WTC11 (cell line): ENCODE measurements around the gene TMEM88. TPM values are rescaled to one million over a fixed set of nuclear protein-coding genes. Genes with fewer than 3 reads are reported as not detected.

Source experiments
- ATAC-seq: fragments of 200-7000 bp; cut with Tn5 transposase; 2 replicates; pipeline ENCODE4 v1.10.0; 2021; ENCODE audit warnings: mild to moderate bottlenecking, moderate library complexity
- CTCF ChIA-PET: fragments of 300-600 bp; sonication (Branson Sonifier 250); formaldehyde crosslinking; loops from one replicate; lab custom pipeline; 2021; ENCODE audit warnings: antibody characterized with exemption; lab: Charles Lee
- POLR2A ChIA-PET: fragments of 350-600 bp; sonication (Branson Sonifier 250); formaldehyde crosslinking; loops from one replicate; lab custom pipeline; 2021; ENCODE audit warnings: antibody characterized with exemption; lab: Charles Lee
- DNase-seq: peaks from one replicate; pipeline ENCODE4 v3.0.0; 2021; ENCODE audit warnings: low spot score
- H3K27ac Mint-ChIP-seq: 2 replicates; pipeline ENCODE4 v1.8.0; 2021; ENCODE audit warnings: mixed read lengths
- H3K27me3 Mint-ChIP-seq: 2 replicates; pipeline ENCODE4 v1.8.0; 2021; ENCODE audit warnings: low read depth, mild to moderate bottlenecking, moderate library complexity, mixed read lengths
- H3K36me3 Mint-ChIP-seq: 2 replicates; pipeline ENCODE4 v1.8.0; 2021; ENCODE audit warnings: mixed read lengths
- H3K4me1 Mint-ChIP-seq: 2 replicates; pipeline ENCODE4 v1.8.0; 2022; ENCODE audit warnings: mixed read lengths
- H3K4me3 Mint-ChIP-seq: 2 replicates; pipeline ENCODE4 v1.8.0; 2021; ENCODE audit warnings: mild to moderate bottlenecking, moderate library complexity, mixed read lengths
- H3K9me3 Mint-ChIP-seq: 2 replicates; pipeline ENCODE4 v1.8.0; 2021; ENCODE audit warnings: mixed read lengths
- MXD4 ChIP-seq: fragments of 250-450 bp; sonication (Bioruptor Pico); IDR thresholded peaks from 2 replicates; pipeline ENCODE4 v1.8.0; 2021; ENCODE audit warnings: mild to moderate bottlenecking, moderate library complexity, borderline replicate concordance
- NFATC4 ChIP-seq: fragments of 250-450 bp; sonication (Bioruptor Pico); IDR thresholded peaks from 2 replicates; pipeline ENCODE4 v1.9.0; 2021; ENCODE audit warnings: mild to moderate bottlenecking
- NFYB ChIP-seq: sonication (generic); formaldehyde crosslinking; conservative IDR thresholded peaks from 2 replicates; pipeline ENCODE4 v1.8.0; 2022; ENCODE audit warnings: low read depth, missing genetic modification reagents
- NR2C2 ChIP-seq: sonication (generic); formaldehyde crosslinking; IDR thresholded peaks from 2 replicates; pipeline ENCODE4 v1.8.0; 2022; ENCODE audit warnings: mild to moderate bottlenecking, missing genetic modification reagents
- ZNF121 ChIP-seq: sonication (generic); formaldehyde crosslinking; IDR thresholded peaks from 2 replicates; pipeline ENCODE4 v1.8.0; 2023; ENCODE audit warnings: missing genetic modification reagents
- ZNF317 ChIP-seq: sonication (generic); formaldehyde crosslinking; IDR thresholded peaks from 2 replicates; pipeline ENCODE4 v1.8.1; 2023; ENCODE audit warnings: low read depth, mild to moderate bottlenecking, moderate library complexity, missing genetic modification reagents, borderline replicate concordance
- total RNA-seq: library from RNA; stranded (reverse); gene quantifications from 3 replicates; pipeline ENCODE4 v1.2.3, GENCODE V29; 2021
- TF ChIP-seq, protein P1 (sequence below): sonication (generic); formaldehyde crosslinking; IDR thresholded peaks from 2 replicates; pipeline ENCODE4 v1.8.0; 2022; ENCODE audit warnings: mild to moderate bottlenecking, missing genetic modification reagents
- TF ChIP-seq, protein P2 (sequence below): sonication (generic); formaldehyde crosslinking; IDR thresholded peaks from 2 replicates; pipeline ENCODE4 v1.8.1; 2023; ENCODE audit warnings: mild to moderate bottlenecking, moderate library complexity, missing genetic modification reagents
- TF ChIP-seq, protein P3 (sequence below): sonication (generic); formaldehyde crosslinking; IDR thresholded peaks from 2 replicates; pipeline ENCODE4 v1.8.1; 2023; ENCODE audit warnings: mild to moderate bottlenecking, missing genetic modification reagents
- TF ChIP-seq, protein P4 (sequence below): fragments of 250-450 bp; sonication (Bioruptor Pico); IDR thresholded peaks from 2 replicates; pipeline ENCODE4 v1.9.0; 2021; ENCODE audit warnings: mild to moderate bottlenecking
- TF ChIP-seq, protein P5 (sequence below): fragments of 250-450 bp; sonication (Bioruptor Pico); IDR thresholded peaks from 2 replicates; pipeline ENCODE4 v1.9.0; 2021; ENCODE audit warnings: moderate library complexity, mild to moderate bottlenecking, inconsistent platforms, borderline replicate concordance
- TF ChIP-seq, protein P6 (sequence below): fragments of 250-450 bp; sonication (Bioruptor Pico); IDR thresholded peaks from 2 replicates; pipeline ENCODE4 v1.9.0; 2021; ENCODE audit warnings: mild to moderate bottlenecking, borderline replicate concordance
- TF ChIP-seq, protein P7 (sequence below): sonication (generic); formaldehyde crosslinking; IDR thresholded peaks from 2 replicates; pipeline ENCODE4 v1.8.0; 2022; ENCODE audit warnings: mild to moderate bottlenecking, missing genetic modification reagents
- TF ChIP-seq, protein P8 (sequence below): sonication (generic); formaldehyde crosslinking; IDR thresholded peaks from 2 replicates; pipeline ENCODE4 v1.8.0; 2022; ENCODE audit warnings: mild to moderate bottlenecking, missing genetic modification reagents

TMEM88 gene
- total RNA-seq, 1 experiment from 2014 or later = 2.9 TPM

DNA sequence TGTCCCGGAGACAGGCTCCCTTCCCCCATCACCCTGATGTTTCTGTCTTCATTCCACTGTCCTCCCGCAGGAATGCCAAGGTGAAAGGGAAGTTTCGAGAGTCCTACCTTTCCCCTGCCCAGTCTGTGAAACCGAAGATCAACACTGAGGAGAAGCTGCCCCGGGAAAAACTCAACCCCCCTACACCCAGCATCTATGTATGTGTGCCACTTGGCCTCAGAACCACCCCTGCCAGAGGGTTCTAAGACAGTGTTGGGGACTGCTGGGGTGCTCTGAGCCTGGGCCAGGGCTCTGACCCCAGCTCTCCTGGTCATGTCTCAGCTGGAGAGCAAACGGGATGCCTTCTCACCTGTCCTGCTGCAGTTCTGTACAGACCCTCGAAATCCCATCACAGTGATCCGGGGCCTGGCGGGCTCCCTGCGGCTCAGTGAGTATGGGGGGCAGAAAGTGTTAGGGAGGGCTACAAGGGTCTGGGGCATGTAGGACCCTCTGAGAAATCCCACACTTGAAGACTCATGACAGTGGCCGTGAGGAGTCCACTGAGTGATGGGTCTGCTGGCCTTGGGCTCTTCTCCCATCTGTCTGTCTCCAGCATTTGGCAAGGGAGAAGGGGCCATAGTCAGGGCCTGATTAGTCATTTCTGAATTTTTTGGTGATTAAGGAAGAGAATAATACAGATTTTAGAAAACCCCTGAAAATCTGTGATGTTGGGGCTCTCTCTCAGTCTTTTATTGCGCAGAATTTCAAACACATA is 4.9 kb upstream of the TMEM88 start:
- Mint-ChIP-seq H3K27ac (no peak overlapping the region), H3K4me1 (peaks cover 30% of the 10 kb centered on the region), H3K27me3 (peaks cover 34% of the 10 kb centered on the region), H3K36me3 (no peaks in the 10 kb centered on the region), H3K9me3 (no peaks in the 10 kb centered on the region), H3K4me3 (no peak overlapping the region)
- POLR2A ChIA-PET = no interaction called here
- CTCF ChIA-PET = interaction anchor here (0.8 to 2.1 kb wide), 3 partner anchors 8 to 133 kb away, joined by 3 to 29 read pairs (median 3); partner anchors contain the start of gene KDM6B
- ATAC-seq = no peak
- TF ChIP-seq, protein P1, sequence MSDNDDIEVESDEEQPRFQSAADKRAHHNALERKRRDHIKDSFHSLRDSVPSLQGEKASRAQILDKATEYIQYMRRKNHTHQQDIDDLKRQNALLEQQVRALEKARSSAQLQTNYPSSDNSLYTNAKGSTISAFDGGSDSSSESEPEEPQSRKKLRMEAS (CRISPR knock-in tag) = no peak
- no peak for TF ChIP-seq NFYB (CRISPR knock-in tag)
- TF ChIP-seq, protein P2, sequence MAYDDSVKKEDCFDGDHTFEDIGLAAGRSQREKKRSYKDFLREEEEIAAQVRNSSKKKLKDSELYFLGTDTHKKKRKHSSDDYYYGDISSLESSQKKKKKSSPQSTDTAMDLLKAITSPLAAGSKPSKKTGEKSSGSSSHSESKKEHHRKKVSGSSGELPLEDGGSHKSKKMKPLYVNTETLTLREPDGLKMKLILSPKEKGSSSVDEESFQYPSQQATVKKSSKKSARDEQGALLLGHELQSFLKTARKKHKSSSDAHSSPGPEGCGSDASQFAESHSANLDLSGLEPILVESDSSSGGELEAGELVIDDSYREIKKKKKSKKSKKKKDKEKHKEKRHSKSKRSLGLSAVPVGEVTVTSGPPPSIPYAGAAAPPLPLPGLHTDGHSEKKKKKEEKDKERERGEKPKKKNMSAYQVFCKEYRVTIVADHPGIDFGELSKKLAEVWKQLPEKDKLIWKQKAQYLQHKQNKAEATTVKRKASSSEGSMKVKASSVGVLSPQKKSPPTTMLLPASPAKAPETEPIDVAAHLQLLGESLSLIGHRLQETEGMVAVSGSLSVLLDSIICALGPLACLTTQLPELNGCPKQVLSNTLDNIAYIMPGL (CRISPR knock-in tag) = no peak
- no peak for TF ChIP-seq MXD4
- TF ChIP-seq, protein P3, sequence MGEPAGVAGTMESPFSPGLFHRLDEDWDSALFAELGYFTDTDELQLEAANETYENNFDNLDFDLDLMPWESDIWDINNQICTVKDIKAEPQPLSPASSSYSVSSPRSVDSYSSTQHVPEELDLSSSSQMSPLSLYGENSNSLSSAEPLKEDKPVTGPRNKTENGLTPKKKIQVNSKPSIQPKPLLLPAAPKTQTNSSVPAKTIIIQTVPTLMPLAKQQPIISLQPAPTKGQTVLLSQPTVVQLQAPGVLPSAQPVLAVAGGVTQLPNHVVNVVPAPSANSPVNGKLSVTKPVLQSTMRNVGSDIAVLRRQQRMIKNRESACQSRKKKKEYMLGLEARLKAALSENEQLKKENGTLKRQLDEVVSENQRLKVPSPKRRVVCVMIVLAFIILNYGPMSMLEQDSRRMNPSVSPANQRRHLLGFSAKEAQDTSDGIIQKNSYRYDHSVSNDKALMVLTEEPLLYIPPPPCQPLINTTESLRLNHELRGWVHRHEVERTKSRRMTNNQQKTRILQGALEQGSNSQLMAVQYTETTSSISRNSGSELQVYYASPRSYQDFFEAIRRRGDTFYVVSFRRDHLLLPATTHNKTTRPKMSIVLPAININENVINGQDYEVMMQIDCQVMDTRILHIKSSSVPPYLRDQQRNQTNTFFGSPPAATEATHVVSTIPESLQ (CRISPR knock-in tag) = no peak
- TF ChIP-seq NR2C2 (CRISPR knock-in tag) = no peak
- TF ChIP-seq, protein P4, sequence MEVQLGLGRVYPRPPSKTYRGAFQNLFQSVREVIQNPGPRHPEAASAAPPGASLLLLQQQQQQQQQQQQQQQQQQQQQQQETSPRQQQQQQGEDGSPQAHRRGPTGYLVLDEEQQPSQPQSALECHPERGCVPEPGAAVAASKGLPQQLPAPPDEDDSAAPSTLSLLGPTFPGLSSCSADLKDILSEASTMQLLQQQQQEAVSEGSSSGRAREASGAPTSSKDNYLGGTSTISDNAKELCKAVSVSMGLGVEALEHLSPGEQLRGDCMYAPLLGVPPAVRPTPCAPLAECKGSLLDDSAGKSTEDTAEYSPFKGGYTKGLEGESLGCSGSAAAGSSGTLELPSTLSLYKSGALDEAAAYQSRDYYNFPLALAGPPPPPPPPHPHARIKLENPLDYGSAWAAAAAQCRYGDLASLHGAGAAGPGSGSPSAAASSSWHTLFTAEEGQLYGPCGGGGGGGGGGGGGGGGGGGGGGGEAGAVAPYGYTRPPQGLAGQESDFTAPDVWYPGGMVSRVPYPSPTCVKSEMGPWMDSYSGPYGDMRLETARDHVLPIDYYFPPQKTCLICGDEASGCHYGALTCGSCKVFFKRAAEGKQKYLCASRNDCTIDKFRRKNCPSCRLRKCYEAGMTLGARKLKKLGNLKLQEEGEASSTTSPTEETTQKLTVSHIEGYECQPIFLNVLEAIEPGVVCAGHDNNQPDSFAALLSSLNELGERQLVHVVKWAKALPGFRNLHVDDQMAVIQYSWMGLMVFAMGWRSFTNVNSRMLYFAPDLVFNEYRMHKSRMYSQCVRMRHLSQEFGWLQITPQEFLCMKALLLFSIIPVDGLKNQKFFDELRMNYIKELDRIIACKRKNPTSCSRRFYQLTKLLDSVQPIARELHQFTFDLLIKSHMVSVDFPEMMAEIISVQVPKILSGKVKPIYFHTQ (CRISPR knock-in tag) = no peak
- TF ChIP-seq, protein P5, sequence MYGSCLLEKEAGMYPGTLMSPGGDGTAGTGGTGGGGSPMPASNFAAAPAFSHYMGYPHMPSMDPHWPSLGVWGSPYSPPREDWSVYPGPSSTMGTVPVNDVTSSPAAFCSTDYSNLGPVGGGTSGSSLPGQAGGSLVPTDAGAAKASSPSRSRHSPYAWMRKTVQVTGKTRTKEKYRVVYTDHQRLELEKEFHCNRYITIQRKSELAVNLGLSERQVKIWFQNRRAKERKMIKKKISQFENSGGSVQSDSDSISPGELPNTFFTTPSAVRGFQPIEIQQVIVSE (CRISPR knock-in tag) = no peak
- DNase-seq = no peak

DNA sequence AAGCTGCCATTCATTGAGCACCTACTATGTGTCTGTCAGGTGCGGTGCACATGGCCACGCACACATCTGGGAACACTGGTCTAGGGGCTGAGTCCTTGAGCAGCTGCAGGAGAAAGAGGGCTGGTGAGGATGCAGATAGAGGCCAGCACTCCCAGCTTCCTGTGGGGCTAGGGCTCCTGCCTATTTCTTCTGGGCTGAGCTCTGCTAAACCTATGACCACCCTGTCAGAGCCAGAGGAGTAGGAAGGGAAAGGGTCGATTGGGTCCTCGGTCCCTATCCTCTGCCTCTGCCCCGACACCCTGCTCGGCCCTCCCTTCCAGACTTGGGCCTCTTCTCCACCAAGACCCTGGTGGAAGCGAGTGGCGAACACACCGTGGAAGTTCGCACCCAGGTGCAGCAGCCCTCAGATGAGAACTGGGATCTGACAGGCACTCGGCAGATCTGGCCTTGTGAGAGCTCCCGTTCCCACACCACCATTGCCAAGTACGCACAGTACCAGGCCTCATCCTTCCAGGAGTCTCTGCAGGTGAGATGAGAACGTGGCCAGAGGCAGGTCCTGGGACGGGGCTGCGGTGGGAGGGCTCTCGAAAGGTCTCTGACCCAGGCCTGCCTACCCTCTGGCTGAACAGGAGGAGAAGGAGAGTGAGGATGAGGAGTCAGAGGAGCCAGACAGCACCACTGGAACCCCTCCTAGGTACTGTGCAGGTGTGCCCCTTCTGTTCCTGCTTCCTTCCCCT is 4.0 kb upstream of the TMEM88 start:
- ChIA-PET POLR2A (no interaction called here), CTCF (interaction anchor here (0.6 to 2.1 kb wide), 9 partner anchors 8 to 138 kb away, joined by 3 to 29 read pairs (median 4); partner anchors contain the start of gene KDM6B)
- peaks cover 30% of the 10 kb centered on the region for H3K27me3 Mint-ChIP-seq
- ATAC-seq (no peak), DNase-seq (no peak)
- TF ChIP-seq ZNF317 (no peak), NFATC4 (CRISPR knock-in tag) (no peak), ZNF121 (no peak)
- TF ChIP-seq, protein P6, sequence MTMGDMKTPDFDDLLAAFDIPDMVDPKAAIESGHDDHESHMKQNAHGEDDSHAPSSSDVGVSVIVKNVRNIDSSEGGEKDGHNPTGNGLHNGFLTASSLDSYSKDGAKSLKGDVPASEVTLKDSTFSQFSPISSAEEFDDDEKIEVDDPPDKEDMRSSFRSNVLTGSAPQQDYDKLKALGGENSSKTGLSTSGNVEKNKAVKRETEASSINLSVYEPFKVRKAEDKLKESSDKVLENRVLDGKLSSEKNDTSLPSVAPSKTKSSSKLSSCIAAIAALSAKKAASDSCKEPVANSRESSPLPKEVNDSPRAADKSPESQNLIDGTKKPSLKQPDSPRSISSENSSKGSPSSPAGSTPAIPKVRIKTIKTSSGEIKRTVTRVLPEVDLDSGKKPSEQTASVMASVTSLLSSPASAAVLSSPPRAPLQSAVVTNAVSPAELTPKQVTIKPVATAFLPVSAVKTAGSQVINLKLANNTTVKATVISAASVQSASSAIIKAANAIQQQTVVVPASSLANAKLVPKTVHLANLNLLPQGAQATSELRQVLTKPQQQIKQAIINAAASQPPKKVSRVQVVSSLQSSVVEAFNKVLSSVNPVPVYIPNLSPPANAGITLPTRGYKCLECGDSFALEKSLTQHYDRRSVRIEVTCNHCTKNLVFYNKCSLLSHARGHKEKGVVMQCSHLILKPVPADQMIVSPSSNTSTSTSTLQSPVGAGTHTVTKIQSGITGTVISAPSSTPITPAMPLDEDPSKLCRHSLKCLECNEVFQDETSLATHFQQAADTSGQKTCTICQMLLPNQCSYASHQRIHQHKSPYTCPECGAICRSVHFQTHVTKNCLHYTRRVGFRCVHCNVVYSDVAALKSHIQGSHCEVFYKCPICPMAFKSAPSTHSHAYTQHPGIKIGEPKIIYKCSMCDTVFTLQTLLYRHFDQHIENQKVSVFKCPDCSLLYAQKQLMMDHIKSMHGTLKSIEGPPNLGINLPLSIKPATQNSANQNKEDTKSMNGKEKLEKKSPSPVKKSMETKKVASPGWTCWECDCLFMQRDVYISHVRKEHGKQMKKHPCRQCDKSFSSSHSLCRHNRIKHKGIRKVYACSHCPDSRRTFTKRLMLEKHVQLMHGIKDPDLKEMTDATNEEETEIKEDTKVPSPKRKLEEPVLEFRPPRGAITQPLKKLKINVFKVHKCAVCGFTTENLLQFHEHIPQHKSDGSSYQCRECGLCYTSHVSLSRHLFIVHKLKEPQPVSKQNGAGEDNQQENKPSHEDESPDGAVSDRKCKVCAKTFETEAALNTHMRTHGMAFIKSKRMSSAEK (CRISPR knock-in tag) = no peak
- TF ChIP-seq, protein P7, sequence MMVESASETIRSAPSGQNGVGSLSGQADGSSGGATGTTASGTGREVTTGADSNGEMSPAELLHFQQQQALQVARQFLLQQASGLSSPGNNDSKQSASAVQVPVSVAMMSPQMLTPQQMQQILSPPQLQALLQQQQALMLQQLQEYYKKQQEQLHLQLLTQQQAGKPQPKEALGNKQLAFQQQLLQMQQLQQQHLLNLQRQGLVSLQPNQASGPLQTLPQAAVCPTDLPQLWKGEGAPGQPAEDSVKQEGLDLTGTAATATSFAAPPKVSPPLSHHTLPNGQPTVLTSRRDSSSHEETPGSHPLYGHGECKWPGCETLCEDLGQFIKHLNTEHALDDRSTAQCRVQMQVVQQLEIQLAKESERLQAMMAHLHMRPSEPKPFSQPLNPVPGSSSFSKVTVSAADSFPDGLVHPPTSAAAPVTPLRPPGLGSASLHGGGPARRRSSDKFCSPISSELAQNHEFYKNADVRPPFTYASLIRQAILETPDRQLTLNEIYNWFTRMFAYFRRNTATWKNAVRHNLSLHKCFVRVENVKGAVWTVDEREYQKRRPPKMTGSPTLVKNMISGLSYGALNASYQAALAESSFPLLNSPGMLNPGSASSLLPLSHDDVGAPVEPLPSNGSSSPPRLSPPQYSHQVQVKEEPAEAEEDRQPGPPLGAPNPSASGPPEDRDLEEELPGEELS (CRISPR knock-in tag) = no peak
- TF ChIP-seq, protein P8, sequence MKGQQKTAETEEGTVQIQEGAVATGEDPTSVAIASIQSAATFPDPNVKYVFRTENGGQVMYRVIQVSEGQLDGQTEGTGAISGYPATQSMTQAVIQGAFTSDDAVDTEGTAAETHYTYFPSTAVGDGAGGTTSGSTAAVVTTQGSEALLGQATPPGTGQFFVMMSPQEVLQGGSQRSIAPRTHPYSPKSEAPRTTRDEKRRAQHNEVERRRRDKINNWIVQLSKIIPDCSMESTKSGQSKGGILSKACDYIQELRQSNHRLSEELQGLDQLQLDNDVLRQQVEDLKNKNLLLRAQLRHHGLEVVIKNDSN = no peak
- H3K4me1 Mint-ChIP-seq = peaks cover 30% of the 10 kb centered on the region
- H3K27ac Mint-ChIP-seq = no peak overlapping the region
- H3K9me3 Mint-ChIP-seq = no peaks in the 10 kb centered on the region
- no peaks in the 10 kb centered on the region for H3K36me3 Mint-ChIP-seq
- peak overlapping the region; percentile 81 for H3K4me3 Mint-ChIP-seq
